ENCODE results near the gene TNF. TPM values are rescaled to one million over a fixed set of nuclear protein-coding genes. Genes with fewer than 3 reads are reported as not detected.

TNF gene
- total RNA-seq, 2 experiments from 2014 or later, result 53.4 to 55.0 TPM

- peak overlapping the region; percentile 93 for H3K4me3 Mint-ChIP-seq
- H3K9me3 Mint-ChIP-seq (ENCODE audit: insufficient read depth), result no peaks in the 10 kb centered on the region
- ChIA-PET CTCF (interaction anchor here (0.6 to 12.5 kb wide), 2 partner anchors 24 to 119 kb away, joined by 3 to 130 read pairs; partner anchors contain the start of gene NCR3), POLR2A (interaction anchor here (0.6 to 3.6 kb wide), 10 partner anchors 18 to 213 kb away, joined by 3 to 29 read pairs (median 4); partner anchors contain the start of genes BAG6, CSNK2B, GPANK1 and LTB)
- H3K27me3 Mint-ChIP-seq (ENCODE audit: low read depth), result no peaks in the 10 kb centered on the region
- ATAC-seq (peak; percentile 89), DNase-seq (peak; percentile 99)
- H3K27ac Mint-ChIP-seq, result peak overlapping the region; percentile 95
- H3K36me3 Mint-ChIP-seq (ENCODE audit: low read depth), result peaks cover 59% of the 10 kb centered on the region
- H3K4me1 Mint-ChIP-seq (ENCODE audit: low read depth), result peaks cover 53% of the 10 kb centered on the region
These were observed 44.6 kb downstream of the TNF start for GRCh38 chr6:31619805-31620585.

DNA sequence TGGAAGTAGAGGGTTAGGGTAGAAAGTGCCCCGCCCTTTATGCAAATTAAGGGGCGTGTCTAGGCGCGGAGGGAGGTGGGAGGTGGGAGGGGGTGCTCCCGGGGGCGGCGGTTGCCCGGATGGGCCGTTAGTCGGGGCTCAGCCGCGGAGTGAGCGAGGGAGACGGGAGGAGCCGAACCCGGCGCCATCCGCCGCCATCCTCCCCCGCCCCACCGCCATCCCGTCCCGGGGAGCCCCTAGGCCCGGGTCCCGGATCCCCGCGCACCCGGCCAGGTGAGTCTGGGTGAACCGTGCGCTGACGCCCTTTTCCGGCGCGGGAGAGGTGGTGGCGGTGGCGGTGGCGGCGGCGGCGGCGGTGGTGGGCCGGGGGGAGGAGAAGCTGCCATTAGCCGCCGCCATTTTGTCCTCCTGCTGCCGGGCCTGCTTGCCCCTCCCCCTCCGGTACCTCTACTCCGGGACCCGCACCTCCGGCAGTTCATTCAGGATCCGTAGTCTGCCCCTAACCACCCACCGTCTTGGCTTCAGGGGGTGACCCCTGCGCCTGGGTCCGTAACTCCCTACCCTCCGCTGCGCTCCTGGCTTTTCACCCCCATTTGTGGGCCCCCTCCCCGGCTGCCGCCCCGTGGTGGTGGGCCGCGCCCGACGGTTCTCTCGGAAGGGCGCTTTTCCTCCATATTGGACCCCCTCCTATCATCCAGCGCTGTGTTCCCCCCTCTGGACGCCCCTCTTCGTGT, 45.4 kb downstream of the TNF start, which contains the start of gene PRRC2A:
PRRC2A (plus strand) TSS at position 130 of the 734 bp plus-strand sequence. CDS start 2,075 bp downstream, outside the sequence.
- Mint-ChIP-seq H3K9me3 (ENCODE audit: insufficient read depth) (no peaks in the 10 kb centered on the region), H3K27me3 (ENCODE audit: low read depth) (no peaks in the 10 kb centered on the region), H3K27ac (peak within 1 kb of the TSS; percentile 95), H3K4me3 (peak within 1 kb of the TSS; percentile 93), H3K36me3 (ENCODE audit: low read depth) (peaks cover 67% of the 10 kb centered on the region), H3K4me1 (ENCODE audit: low read depth) (peaks cover 45% of the 10 kb centered on the region)
- ATAC-seq, result no peak
- ChIA-PET CTCF (interaction anchor here (0.6 to 12.5 kb wide), 7 partner anchors 13 to 118 kb away, joined by 3 to 130 read pairs (median 3); partner anchors contain the start of genes ATP6V1G2, NCR3 and NFKBIL1), POLR2A (interaction anchor here (0.6 to 3.6 kb wide), 10 partner anchors 31 to 212 kb away, joined by 3 to 29 read pairs (median 4); partner anchors contain the start of genes BAG6, CSNK2B, GPANK1 and LTB)
- DNase-seq, result peak; percentile 83

DNA sequence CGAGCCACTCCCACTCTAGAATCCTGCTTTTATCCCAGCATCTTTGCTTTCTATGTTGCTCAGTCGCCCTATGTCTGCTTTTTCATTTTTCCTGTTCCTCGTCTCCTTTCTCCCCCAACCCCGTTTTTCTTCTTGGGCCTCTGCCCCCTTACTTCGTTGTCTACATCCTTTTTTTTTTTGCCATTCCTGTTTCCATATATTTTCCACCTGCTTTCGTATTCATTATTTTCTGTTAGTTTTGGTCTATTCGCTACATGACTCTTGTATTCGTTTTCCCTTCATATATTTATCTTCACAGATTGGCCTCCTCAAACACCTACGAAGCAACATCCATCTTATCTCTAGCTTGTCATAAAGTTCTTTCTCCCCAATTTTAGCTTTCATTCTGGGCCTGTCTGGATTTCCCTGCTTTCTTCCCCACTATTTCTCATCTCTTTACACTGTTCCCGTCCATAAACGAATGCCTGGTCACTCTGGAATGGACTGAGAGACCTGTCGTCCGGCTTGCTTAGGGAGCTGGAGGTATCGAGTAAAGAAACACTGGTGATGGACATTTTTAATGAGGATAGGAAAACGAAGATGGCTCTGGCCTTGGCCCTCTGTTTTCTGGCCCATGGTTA, 46.1 kb downstream of the TNF start:
- ChIA-PET CTCF (interaction anchor here (0.9 to 2.3 kb wide), 9 partner anchors 12 to 75 kb away, joined by 3 to 12 read pairs (median 4); partner anchors contain the start of genes ATP6V1G2 and NFKBIL1), POLR2A (interaction anchor here (1.0 to 3.6 kb wide), 6 partner anchors 17 to 209 kb away, joined by 3 to 29 read pairs (median 8); partner anchors contain the start of genes BAG6, CSNK2B, DDX39B and GPANK1)
- H3K4me3 Mint-ChIP-seq, result peak overlapping the region; percentile 93
- DNase-seq (no peak), ATAC-seq (no peak)
- peaks cover 67% of the 10 kb centered on the region for H3K36me3 Mint-ChIP-seq (ENCODE audit: low read depth)
- H3K27me3 Mint-ChIP-seq (ENCODE audit: low read depth), result no peaks in the 10 kb centered on the region
- H3K27ac Mint-ChIP-seq, result peak overlapping the region; percentile 95
- H3K4me1 Mint-ChIP-seq (ENCODE audit: low read depth), result peaks cover 38% of the 10 kb centered on the region
- H3K9me3 Mint-ChIP-seq (ENCODE audit: insufficient read depth), result no peaks in the 10 kb centered on the region

DNA sequence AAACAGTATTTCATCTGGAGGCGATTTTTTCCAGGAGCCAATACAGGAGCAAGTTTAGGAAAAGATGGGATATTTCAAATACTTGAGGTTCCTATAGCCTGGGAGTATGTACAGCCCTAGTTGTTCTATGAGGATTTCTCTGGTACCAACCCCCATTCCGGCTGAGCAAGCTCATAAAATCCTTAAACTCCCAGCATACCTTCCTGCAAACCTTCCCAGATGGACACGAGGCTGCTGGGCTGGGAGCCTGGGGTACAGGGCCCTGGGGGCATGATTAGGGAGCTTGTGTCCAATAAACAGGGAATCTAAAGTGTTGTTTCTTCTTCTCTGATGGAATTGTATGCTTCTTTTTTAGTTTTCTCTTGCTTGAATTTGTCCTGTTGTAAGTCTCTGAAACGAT, 46.6 kb downstream of the TNF start:
- Mint-ChIP-seq H3K27ac (peak overlapping the region; percentile 95), H3K27me3 (ENCODE audit: low read depth) (no peaks in the 10 kb centered on the region), H3K9me3 (ENCODE audit: insufficient read depth) (no peaks in the 10 kb centered on the region), H3K36me3 (ENCODE audit: low read depth) (peaks cover 65% of the 10 kb centered on the region), H3K4me1 (ENCODE audit: low read depth) (peaks cover 33% of the 10 kb centered on the region), H3K4me3 (peak overlapping the region; percentile 93)
- DNase-seq (no peak), ATAC-seq (no peak)
- ChIA-PET POLR2A (interaction anchor here (1.0 to 3.6 kb wide), 9 partner anchors 13 to 208 kb away, joined by 3 to 29 read pairs (median 6); partner anchors contain the start of genes BAG6, C6orf47, CSNK2B and DDX39B), CTCF (interaction anchor here (0.7 to 2.3 kb wide), 12 partner anchors 12 to 75 kb away, joined by 3 to 12 read pairs (median 4); partner anchors contain the start of genes ATP6V1G2 and NFKBIL1)

GRCh38 chr6:31622684-31623091, 47.3 kb downstream of the TNF start:
- H3K36me3 Mint-ChIP-seq (ENCODE audit: low read depth), result peaks cover 69% of the 10 kb centered on the region

DNA sequence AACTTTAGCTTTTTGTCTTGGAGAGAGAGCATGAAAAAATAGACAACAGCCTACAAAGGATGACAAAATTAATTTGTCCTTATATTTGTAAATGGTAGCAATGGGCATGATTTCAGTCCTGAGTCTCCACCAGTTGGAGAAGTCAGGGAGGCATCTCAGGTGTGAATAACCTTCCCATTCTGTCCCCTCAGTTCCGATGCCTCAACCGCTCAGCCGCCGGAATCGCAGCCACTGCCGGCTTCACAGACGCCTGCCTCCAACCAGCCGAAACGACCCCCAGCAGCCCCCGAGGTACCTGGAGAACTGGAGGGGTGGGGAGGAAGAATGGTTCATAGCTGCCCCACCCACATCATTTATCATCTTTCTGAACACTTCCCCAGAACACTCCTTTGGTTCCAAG, 48.7 kb downstream of the TNF start:
- no peak for ATAC-seq
- no peaks in the 10 kb centered on the region for H3K9me3 Mint-ChIP-seq (ENCODE audit: insufficient read depth)
- H3K4me1 Mint-ChIP-seq (ENCODE audit: low read depth), result peaks cover 30% of the 10 kb centered on the region
- H3K36me3 Mint-ChIP-seq (ENCODE audit: low read depth), result peaks cover 75% of the 10 kb centered on the region
- H3K27ac Mint-ChIP-seq, result no peak overlapping the region
- ChIA-PET POLR2A (no interaction called here), CTCF (no interaction called here)
- no peak for DNase-seq
- H3K4me3 Mint-ChIP-seq, result no peak overlapping the region
- H3K27me3 Mint-ChIP-seq (ENCODE audit: low read depth), result no peaks in the 10 kb centered on the region

More at GRCh38 chr6:31622684-31623091, 47.3 kb downstream of the TNF start:
- POLR2A ChIA-PET, result interaction anchor here (0.8 to 3.6 kb wide), 9 partner anchors 12 to 81 kb away, joined by 3 to 29 read pairs (median 5); partner anchors contain the start of genes BAG6, C6orf47, CSNK2B and DDX39B
- H3K4me1 Mint-ChIP-seq (ENCODE audit: low read depth), result peaks cover 33% of the 10 kb centered on the region
- H3K4me3 Mint-ChIP-seq, result peak overlapping the region; percentile 93
- no peaks in the 10 kb centered on the region for H3K27me3 Mint-ChIP-seq (ENCODE audit: low read depth)
- DNase-seq, result no peak
- H3K9me3 Mint-ChIP-seq (ENCODE audit: insufficient read depth), result no peaks in the 10 kb centered on the region
- H3K27ac Mint-ChIP-seq, result peak overlapping the region; percentile 95
- no peak for ATAC-seq
- CTCF ChIA-PET, result interaction anchor here (0.7 to 2.3 kb wide), 6 partner anchors 13 to 71 kb away, joined by 3 to 12 read pairs (median 4); no protein-coding TSS in a partner anchor

GRCh38 chr6:31626952-31627351, 51.6 kb downstream of the TNF start:
- Mint-ChIP-seq H3K27ac (peak overlapping the region; percentile 4), H3K27me3 (ENCODE audit: low read depth) (no peaks in the 10 kb centered on the region), H3K9me3 (ENCODE audit: insufficient read depth) (no peaks in the 10 kb centered on the region), H3K4me3 (no peak overlapping the region), H3K4me1 (ENCODE audit: low read depth) (peaks cover 23% of the 10 kb centered on the region), H3K36me3 (ENCODE audit: low read depth) (peaks cover 87% of the 10 kb centered on the region)
- no peak for ATAC-seq
- POLR2A ChIA-PET, result interaction anchor here (1.8 kb wide), 1 partner anchor 26 kb away, joined by 8 read pairs; the partner anchor contains the start of gene BAG6
- CTCF ChIA-PET, result interaction anchor here (1.1 kb wide), 1 partner anchor 76 kb away, joined by 3 read pairs; no protein-coding TSS in a partner anchor
- DNase-seq, result no peak

GRCh38 chr6:31627690-31628287, 52.4 kb downstream of the TNF start:
- Mint-ChIP-seq H3K9me3 (ENCODE audit: insufficient read depth) (no peaks in the 10 kb centered on the region), H3K27ac (peak overlapping the region; percentile 27), H3K4me1 (ENCODE audit: low read depth) (peaks cover 14% of the 10 kb centered on the region), H3K36me3 (ENCODE audit: low read depth) (peaks cover 85% of the 10 kb centered on the region), H3K27me3 (ENCODE audit: low read depth) (no peaks in the 10 kb centered on the region), H3K4me3 (no peak overlapping the region)
- ChIA-PET CTCF (interaction anchor here (1.1 kb wide), 1 partner anchor 77 kb away, joined by 3 read pairs; no protein-coding TSS in a partner anchor), POLR2A (interaction anchor here (0.7 to 0.8 kb wide), 2 partner anchors 29 to 112 kb away, joined by 3 read pairs; partner anchors contain the start of gene MSH5)
- ATAC-seq (no peak), DNase-seq (no peak)
